CD1c-positive myeloid dendritic cell (primary cell): ENCODE results near the gene PNKP.

Source experiments
- DNase-seq: peaks from one replicate; pipeline ENCODE4 v3.0.0-alpha.2; 2016; ENCODE audit errors: extremely low spot score

Gene PNKP

GRCh38 chr19:49866933-49867782, at the start of gene PNKP:
TSS of gene PNKP (minus strand) at chr19:49867576. CDS start at chr19:49867204, 372 bp downstream.
- DNase-seq = peak; percentile 94

DNA sequence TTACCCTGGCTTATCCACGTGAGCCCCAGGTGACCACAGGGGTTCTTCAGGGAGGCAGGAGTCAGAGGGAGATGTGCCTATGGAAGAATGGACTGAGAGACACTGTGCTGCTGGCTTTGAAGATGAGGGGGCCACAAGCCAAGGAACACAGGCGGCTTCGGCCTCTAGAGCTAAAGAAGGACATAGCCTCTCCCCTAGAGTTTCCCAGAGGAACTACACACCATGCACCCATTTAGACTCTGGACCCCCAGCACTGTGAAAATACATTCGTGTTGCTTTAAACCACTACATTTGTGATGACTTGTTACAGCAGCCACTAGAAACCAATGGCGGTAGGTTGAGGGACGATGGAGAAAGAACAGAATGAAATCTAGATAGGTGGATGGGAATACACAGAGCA, 47.9 kb upstream of the PNKP start:
- no peak for DNase-seq

DNA sequence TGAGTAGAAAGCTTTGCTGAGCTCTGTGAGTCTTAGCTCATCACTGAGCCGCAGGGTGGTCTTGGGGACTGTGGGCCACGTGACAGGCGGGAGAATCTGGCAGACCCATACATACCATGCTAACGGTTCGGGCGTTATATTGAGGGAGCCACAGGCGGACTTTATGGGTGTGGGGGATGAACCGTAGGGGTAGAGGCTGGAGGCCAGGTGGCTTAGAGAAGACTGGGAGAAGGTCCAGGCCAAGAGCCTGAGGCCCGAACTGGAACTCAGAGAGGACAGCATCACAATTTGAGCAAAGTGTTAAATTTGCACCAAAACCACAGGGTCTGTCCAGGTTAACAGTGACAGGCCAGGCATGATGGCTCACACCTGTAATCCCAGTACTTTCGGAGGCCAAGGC, 46.3 kb upstream of the PNKP start:
- DNase-seq = no peak

DNA sequence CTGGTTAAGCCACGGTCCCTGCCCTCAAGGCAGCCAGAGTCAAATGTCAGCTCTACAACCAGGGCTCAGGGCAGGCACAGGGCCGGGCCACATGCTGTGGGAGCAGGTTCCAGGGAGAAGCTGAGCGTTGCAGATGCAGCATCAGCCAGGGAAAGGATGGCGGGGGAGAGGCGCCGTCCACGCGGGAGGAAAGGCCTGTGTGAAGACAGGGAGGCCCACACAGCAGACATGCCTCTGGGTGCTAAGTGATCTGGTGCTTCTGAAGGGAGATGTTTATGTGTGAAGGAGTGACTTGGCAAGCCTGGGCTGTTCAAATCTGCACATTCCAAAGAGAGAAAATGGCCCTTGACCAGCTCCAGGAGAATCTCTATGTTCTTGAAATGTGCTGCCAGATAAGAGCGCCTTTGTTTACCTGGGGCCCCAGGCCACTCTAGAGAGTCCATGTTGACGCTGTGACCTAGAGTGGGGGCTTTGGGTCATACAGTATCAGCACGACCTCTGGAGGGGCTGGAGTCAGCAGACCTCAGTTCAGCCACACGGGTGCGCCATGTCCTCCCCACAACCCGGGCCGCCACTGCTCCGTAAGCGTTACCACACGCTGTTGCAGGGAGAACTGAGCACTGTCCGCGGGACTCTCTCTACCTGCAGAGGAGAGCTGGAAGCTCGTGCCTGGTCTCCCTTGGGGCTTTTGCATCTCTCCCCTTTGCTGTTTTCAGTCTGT, 45.7 kb upstream of the PNKP start:
- DNase-seq = no peak

- peak; percentile 79 for DNase-seq
Measured at GRCh38 chr19:49911381-49912145, 44.2 kb upstream of the PNKP start.

DNA sequence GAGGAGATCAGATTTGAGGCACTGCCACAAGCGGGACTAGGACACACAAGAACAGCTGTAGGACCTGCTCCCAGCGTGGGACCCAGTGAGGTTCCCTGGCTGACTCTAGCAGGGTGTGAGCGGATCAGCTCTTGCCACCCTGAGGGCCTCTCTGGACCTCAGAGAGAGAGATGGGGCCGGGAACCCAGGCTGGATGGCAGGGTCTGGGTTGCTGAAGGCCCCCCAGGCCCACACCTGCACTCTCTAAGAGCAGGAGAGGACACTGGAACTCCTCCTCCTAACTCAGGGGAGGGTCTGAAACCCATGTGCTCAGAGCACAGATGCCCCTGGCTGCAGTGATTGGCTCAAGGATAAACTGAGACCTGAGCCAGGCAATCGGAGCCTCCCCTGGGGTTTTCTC, 42.8 kb upstream of the PNKP start:
- DNase-seq = no peak

GRCh38 chr19:49908480-49909420, 41.4 kb upstream of the PNKP start:
- no peak for DNase-seq

GRCh38 chr19:49907745-49908446, 40.5 kb upstream of the PNKP start:
- DNase-seq = no peak

DNA sequence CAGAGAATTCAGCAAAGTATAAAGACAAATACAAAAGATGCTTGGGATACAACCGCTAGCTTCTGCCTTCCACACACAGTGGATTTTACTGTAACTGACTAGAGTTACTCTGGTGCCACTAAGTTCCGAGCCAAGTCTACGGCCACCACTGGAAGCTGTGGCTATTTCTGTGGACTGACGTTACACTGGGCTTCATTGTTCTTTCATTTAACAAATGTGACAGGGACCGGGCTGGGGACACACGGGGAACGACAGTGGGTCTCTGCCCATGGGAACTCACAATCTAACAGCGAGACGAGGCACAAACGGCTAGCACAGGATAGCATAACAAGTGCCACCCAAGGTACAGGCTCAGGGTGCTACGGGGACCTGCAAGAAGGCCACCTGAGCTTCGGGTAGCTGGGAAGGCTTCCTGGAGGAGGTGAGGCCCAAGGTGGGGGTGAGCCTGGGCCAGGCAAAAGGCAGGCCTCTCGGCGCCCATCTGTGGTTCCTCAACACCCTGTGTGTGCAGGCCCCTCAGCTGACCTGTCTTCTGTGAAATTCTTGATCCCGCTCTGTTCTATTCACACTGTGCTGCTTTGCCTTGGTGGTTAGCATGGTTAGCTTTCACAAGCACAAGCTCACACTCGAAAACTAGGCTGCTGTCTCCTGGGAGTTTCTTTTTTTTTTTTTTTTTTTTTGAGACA, 39.6 kb upstream of the PNKP start:
- DNase-seq = no peak

DNA sequence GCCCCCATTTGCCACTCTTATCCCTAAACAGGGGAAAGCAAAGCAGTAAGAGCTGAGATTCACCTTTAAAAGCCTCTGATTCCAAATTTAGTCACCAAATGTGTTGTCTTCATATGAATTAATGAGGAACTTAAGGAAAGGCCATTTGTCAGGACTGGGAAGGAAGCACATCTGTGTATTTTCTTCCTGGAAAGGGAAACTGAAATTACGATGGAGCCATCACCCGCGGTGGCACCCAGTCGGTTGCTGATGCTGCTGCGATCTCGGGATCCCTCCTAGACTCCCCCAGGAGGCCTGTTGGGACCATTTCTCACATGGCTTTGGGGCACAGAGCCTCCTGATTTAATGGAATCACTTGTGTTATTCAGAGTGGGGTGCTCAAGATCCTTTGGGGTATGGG, 36.8 kb upstream of the PNKP start:
- peak; percentile 46 for DNase-seq

DNA sequence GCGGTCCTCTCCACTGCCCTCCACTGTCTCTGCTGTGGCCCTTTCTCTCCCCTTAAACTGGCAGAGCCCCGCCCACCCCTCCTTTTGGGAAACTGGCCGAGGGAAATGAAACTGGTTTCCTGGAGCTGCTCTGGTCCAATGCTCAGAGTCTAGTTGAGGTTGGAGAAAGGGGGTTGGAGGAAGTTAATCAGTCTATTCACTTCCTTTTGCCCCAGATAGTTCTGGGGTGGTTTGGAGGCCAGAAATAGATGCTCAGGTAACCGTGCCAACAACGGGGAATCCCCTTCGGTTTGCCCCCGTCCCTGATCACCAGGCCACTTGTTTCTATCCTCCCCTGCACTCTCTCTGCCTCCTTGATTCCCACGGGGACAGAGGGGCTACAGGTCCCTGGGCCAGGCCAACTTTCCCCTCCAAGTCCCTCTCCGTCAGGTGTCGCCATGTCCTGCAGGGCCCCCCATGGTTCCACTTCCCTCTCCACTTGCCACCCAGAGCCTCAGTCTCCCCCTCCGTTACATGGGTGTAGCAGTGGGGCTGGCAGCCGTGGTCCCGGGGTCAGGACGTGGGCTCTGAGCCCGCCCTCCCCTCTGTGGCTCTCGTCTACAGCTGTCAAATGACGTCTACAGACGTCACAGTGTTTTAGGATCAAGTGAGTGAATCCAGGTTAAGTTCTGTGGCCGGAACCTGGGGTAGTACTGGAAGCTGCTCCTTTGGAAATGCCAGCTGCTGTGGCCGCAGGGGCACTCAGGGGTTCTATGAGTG, 29.7 kb upstream of the PNKP start, which contains the start of gene IL4I1:
Gene IL4I1, minus strand, starts transcription at position 25 of the 759 bp plus-strand sequence. CDS start 727 bp downstream, outside the sequence.
- DNase-seq = peak; percentile 93

GRCh38 chr19:49895566-49896297, 28.4 kb upstream of the PNKP start:
- DNase-seq = no peak

DNA sequence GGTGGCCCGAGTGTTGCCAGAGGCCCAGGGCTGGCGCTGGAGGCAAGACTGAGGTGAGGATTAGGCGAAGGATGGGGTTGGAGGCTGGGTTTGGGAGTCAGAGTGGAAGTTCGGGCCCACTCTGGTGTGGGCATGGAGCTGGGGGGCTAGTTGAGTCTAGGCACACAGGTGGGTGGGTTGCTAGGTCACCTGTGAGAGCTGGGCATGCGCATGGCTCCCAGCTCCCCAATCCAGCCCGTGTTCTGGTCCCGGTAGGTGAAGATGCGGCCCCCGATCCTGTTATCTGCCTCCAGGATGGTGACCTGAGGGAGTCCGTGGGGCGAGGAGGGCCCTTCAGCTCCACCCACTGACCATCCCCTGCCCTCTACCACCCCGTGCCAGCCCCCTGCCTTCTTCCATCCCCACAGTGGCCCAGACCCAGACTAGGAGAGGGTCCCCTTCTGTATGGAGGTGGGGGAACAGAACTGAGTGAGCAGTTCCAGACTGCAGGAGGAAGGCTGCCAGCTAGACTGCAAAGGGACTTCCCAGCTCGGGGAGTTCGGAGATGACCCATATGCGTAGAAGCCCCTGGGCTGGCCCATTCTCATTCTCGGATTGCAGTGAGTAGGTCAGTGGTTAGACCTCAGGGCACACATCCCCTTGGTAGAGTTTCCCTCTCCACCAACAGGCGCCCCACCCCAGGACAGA, 27.6 kb upstream of the PNKP start:
- peak; percentile 73 for DNase-seq

DNA sequence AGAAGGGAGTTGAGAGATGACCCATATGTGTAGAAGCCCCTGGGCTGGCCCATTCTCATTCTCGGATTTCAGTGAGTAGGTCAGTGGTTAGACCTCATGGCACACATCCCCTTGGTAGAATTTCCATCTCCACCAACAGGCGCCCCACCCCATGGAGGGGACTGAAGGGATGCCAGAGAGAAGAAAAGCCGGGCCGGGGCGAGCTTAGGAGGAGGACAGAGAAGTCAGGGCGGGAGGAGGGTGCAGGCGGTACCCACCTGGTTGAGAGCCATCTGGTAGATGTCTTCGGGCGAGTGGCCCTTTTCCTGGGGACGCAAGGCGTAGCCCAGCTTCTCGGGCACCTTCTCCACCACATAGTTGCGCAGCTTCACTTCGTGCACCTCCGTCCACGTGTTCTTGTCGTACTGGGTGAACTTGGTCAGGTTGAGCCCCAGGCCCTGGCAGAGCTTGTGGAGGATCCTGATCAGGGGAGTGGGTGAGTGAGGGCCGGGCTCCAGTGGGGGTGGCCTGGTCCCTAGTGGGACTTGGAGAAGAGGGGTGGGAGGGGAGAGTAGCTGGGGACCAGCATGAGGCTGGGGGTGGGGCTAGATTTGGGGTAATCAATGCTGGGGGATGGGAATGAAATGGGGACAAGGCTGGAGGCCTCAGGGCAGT, 26.8 kb upstream of the PNKP start:
- no peak for DNase-seq

- no peak for DNase-seq
Measured at GRCh38 chr19:49892716-49893115, 25.3 kb upstream of the PNKP start.

DNA sequence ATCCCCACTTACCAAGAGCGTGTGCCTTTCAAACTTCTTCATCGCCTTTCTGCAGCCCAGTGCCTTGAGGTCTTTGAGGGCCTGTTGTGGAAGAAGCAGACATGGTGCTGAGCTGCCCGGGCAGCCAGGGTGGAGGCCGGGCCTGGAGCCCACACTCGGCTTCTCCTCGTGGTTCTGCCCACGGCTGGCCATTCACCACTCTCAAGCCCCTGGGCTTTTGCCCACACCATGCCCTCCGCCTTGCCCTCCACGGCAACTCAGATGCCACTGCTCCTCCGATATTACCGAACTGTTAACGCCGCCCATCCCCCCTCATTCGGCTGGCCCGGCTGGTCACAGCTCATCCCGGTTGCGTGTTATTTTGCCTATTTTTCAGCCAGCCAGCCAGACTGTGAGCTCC, 24.0 kb upstream of the PNKP start:
- DNase-seq = no peak
